H1 (cell line): ENCODE measurements around the gene MMAB. TPM values are rescaled to one million over a fixed set of nuclear protein-coding genes. Genes with fewer than 3 reads are reported as not detected.
A peak's percentile ranks its signal among the peaks of the same experiment; 100 is the strongest.

Experiments used
- CTCF ChIA-PET: fragments of 300-600 bp; sonication (Branson Sonifier 250); formaldehyde crosslinking; loops from one replicate; lab custom pipeline; 2021; ENCODE audit not compliant: partially characterized antibody; lab: Charles Lee
- POLR2A ChIA-PET: fragments of 300-600 bp; sonication (Branson Sonifier 250); formaldehyde crosslinking; loops from one replicate; lab custom pipeline; 2021; ENCODE audit warnings: inconsistent platforms; ENCODE audit not compliant: partially characterized antibody; lab: Charles Lee
- DNase-seq, 2 experiments: peaks; one replicate each; pipeline versions ENCODE4 v3.0.0 to v3.0.0-alpha.2; 2010 to 2022; ENCODE audit warnings: low spot score in 2 of 2, low read depth in 1 of 2, mixed read lengths in 1 of 2
- FAIRE-seq: peaks from 2 replicates; lab custom pipeline; 2011; peaks lifted over from hg19 to GRCh38; lab: Jason Lieb, UNC
- H2AFZ ChIP-seq: 2 replicates; pipeline ENCODE4 v1.8.1; 2012; ENCODE audit warnings: low read length, inconsistent platforms
- H2AK5ac ChIP-seq: 2 replicates; pipeline ENCODE4 v1.6.1; 2013; ENCODE audit warnings: low read depth, low read length
- H2BK120ac ChIP-seq: replicated peaks from 2 replicates; pipeline ENCODE3; 2013; ENCODE audit warnings: low read depth, low read length, inconsistent platforms
- H2BK12ac ChIP-seq: 2 replicates; pipeline ENCODE4 v1.6.1; 2013; ENCODE audit warnings: low read depth, low read length
- H2BK15ac ChIP-seq: 2 replicates; pipeline ENCODE4 v1.6.1; 2013; ENCODE audit warnings: low read length
- H2BK20ac ChIP-seq: 2 replicates; pipeline ENCODE4 v1.6.1; 2013; ENCODE audit warnings: low read length
- H2BK5ac ChIP-seq: 2 replicates; pipeline ENCODE4 v1.6.1; 2013; ENCODE audit warnings: low read depth, low read length
- H3K14ac ChIP-seq: 2 replicates; pipeline ENCODE4 v1.6.1; 2013; ENCODE audit warnings: inconsistent platforms; ENCODE audit not compliant: insufficient read length
- H3K18ac ChIP-seq: 2 replicates; pipeline ENCODE4 v1.6.1; 2013; ENCODE audit warnings: low read length; ENCODE audit errors: extremely low read depth
- H3K23ac ChIP-seq: 2 replicates; pipeline ENCODE4 v1.6.1; 2013; ENCODE audit warnings: inconsistent platforms; ENCODE audit not compliant: insufficient read length
- H3K23me2 ChIP-seq: 2 replicates; pipeline ENCODE4 v1.6.1; 2013; ENCODE audit warnings: low read depth, low read length
- H3K27ac ChIP-seq: 2 replicates; pipeline ENCODE4 v1.6.1; 2011; ENCODE audit warnings: low read depth, low read length, inconsistent platforms
- H3K27me3 ChIP-seq, 4 experiments: replicated peaks in 1 of 4; 1 replicate in 1 of 4; 2 replicates in 3 of 4; pipeline versions ENCODE4 v1.6.1 to v1.8.1; 2011 to 2013; ENCODE audit warnings: low read length in 3 of 4, mild to moderate bottlenecking in 3 of 4, inconsistent platforms in 2 of 4, mixed read lengths in 2 of 4, moderate library complexity in 1 of 4; ENCODE audit not compliant: control insufficient read depth in 3 of 4, insufficient read depth in 3 of 4; ENCODE audit errors: extremely low read depth in 1 of 4
- H3K36me3 ChIP-seq, 4 experiments: 2 replicates each; pipeline versions ENCODE4 v1.6.1 to v1.8.1; 2011 to 2013; ENCODE audit warnings: mild to moderate bottlenecking in 4 of 4, low read length in 3 of 4, moderate library complexity in 2 of 4, control low read depth in 1 of 4, inconsistent platforms in 1 of 4; ENCODE audit not compliant: insufficient read depth in 4 of 4, control insufficient read depth in 2 of 4
- H3K4ac ChIP-seq: replicated peaks from 2 replicates; pipeline ENCODE3; 2013; ENCODE audit warnings: low read length, low read depth, mixed read lengths, inconsistent platforms; ENCODE audit not compliant: insufficient read length
- H3K4me1 ChIP-seq, 4 experiments: replicated peaks in 1 of 4; 1 replicate in 1 of 4; 2 replicates in 3 of 4; pipeline versions ENCODE4 v1.6.1 to v1.8.1; 2011 to 2013; ENCODE audit warnings: low read length in 3 of 4, inconsistent platforms in 2 of 4, mixed read lengths in 1 of 4; ENCODE audit not compliant: insufficient read depth in 4 of 4, control insufficient read depth in 3 of 4
- H3K4me2 ChIP-seq, 2 experiments: 2 replicates each; pipeline versions ENCODE4 v1.6.1 to v1.8.1; 2011 to 2013; ENCODE audit warnings: low read depth in 2 of 2, low read length in 2 of 2, control low read depth in 1 of 2, inconsistent platforms in 1 of 2, mild to moderate bottlenecking in 1 of 2; ENCODE audit not compliant: insufficient read depth in 1 of 2
- H3K4me3 ChIP-seq, 4 experiments: fragments of 200-600, 300-600 bp in 1 of 4; sonication (generic), shearing (Covaris generic), sonication (Bioruptor Twin) in 1 of 4; 2 replicates each; pipeline versions ENCODE4 v1.5.1 to v1.8.1; 2011 to 2016; ENCODE audit warnings: low read length in 4 of 4, low read depth in 3 of 4, control low read depth in 2 of 4, inconsistent platforms in 2 of 4, mild to moderate bottlenecking in 2 of 4, mixed read lengths in 1 of 4, moderate library complexity in 1 of 4; ENCODE audit not compliant: insufficient read depth in 2 of 4; ENCODE audit errors: extremely low read depth in 1 of 4
- H3K56ac ChIP-seq: replicated peaks from 2 replicates; pipeline ENCODE3; 2013; ENCODE audit warnings: low read depth, mild to moderate bottlenecking, mixed read lengths, low read length, inconsistent platforms; ENCODE audit not compliant: insufficient read length
- H3K79me1 ChIP-seq: 2 replicates; pipeline ENCODE4 v1.6.1; 2013; ENCODE audit warnings: low read depth, low read length, control low read depth
- H3K79me2 ChIP-seq, 2 experiments: 2 replicates each; pipeline versions ENCODE4 v1.6.1 to v1.8.1; 2012 to 2013; ENCODE audit warnings: low read length in 2 of 2, mild to moderate bottlenecking in 2 of 2, inconsistent platforms in 1 of 2; ENCODE audit not compliant: insufficient read depth in 2 of 2, control insufficient read depth in 1 of 2
- H3K9ac ChIP-seq, 4 experiments: replicated peaks in 1 of 4; 1 replicate in 1 of 4; 2 replicates in 3 of 4; pipeline versions ENCODE4 v1.6.1 to v1.8.1; 2011 to 2013; ENCODE audit warnings: low read depth in 3 of 4, low read length in 3 of 4, control low read depth in 2 of 4, mild to moderate bottlenecking in 2 of 4, moderate library complexity in 2 of 4, inconsistent platforms in 1 of 4; ENCODE audit errors: extremely low read depth in 1 of 4
- H3K9me3 ChIP-seq, 2 experiments: 2 replicates each; pipeline versions ENCODE4 v1.6.1 to v1.8.1; 2012 to 2013; ENCODE audit warnings: mild to moderate bottlenecking in 2 of 2, moderate library complexity in 2 of 2, control low read depth in 1 of 2, inconsistent platforms in 1 of 2, low read depth in 1 of 2, low read length in 1 of 2, mixed read lengths in 1 of 2; ENCODE audit not compliant: insufficient read depth in 2 of 2
- H4K20me1 ChIP-seq, 2 experiments: replicated peaks in 1 of 2; 2 replicates each; pipeline versions ENCODE3 to v1.8.1; 2011 to 2013; ENCODE audit warnings: inconsistent platforms in 2 of 2, low read length in 2 of 2, mild to moderate bottlenecking in 1 of 2; ENCODE audit not compliant: insufficient read depth in 2 of 2, control insufficient read depth in 1 of 2
- H4K5ac ChIP-seq: 2 replicates; pipeline ENCODE4 v1.6.1; 2013; ENCODE audit warnings: low read length, low read depth, mixed read lengths, inconsistent platforms; ENCODE audit not compliant: insufficient read length
- H4K8ac ChIP-seq: 2 replicates; pipeline ENCODE4 v1.8.0; 2013; ENCODE audit warnings: mild to moderate bottlenecking, moderate library complexity, low read length, inconsistent platforms; ENCODE audit not compliant: insufficient read depth; ENCODE audit errors: extremely low read depth
- H4K91ac ChIP-seq: replicated peaks from 2 replicates; pipeline ENCODE3; 2013; ENCODE audit warnings: low read length, mixed read lengths, inconsistent platforms; ENCODE audit not compliant: insufficient read length
- CBX5 ChIP-seq: fragments of 300-800, 300-1000 bp; sonication (generic); IDR thresholded peaks from 2 replicates; pipeline ENCODE4 v1.7.1; 2016; ENCODE audit warnings: antibody characterized with exemption, low read length, low read depth
- CBX8 ChIP-seq: fragments of 300-800, 300-1000 bp; sonication (generic); IDR thresholded peaks from 2 replicates; pipeline ENCODE4 v1.7.1; 2016; ENCODE audit warnings: low read depth, low read length, borderline replicate concordance
- MAFK ChIP-seq: IDR thresholded peaks from 2 replicates; pipeline ENCODE4 v1.6.1; 2012; ENCODE audit warnings: low read depth, mild to moderate bottlenecking, improper control_type of control experiment, low read length
- SIN3A ChIP-seq, 2 experiments: IDR thresholded peaks in 1 of 2; conservative IDR thresholded peaks in 1 of 2; 2 replicates each; pipeline ENCODE4 v1.6.1; 2011 to 2012; ENCODE audit warnings: low read length in 2 of 2, improper control_type of control experiment in 1 of 2, low read depth in 1 of 2, mild to moderate bottlenecking in 1 of 2
- SP1 ChIP-seq: IDR thresholded peaks from 2 replicates; pipeline ENCODE4 v1.6.1; 2011; ENCODE audit warnings: low read depth, low read length
- SRF ChIP-seq: IDR thresholded peaks from 2 replicates; pipeline ENCODE4 v1.6.1; 2011; ENCODE audit warnings: mild to moderate bottlenecking, low read depth, low read length, moderate library complexity
- YY1 ChIP-seq: IDR thresholded peaks from 2 replicates; pipeline ENCODE4 v1.6.1; 2011; ENCODE audit warnings: low read depth, mild to moderate bottlenecking, low read length
- WGBS, 2 experiments: shearing (Covaris generic) in 1 of 2; methylation state at CpG; one replicate each; pipeline versions ENCODE4 v1.1.6 to v1.1.7; 2013 to 2015; ENCODE audit warnings: low lambda C conversion rate in 2 of 2, mixed read lengths in 2 of 2, inconsistent platforms in 1 of 2, low coverage in 1 of 2, missing lambda C conversion rate in 1 of 2; ENCODE audit not compliant: insufficient replicate concordance in 2 of 2, insufficient coverage in 1 of 2, insufficient read length in 1 of 2; ENCODE audit errors: extremely low coverage in 1 of 2, missing lambda C conversion rate in 1 of 2; 5-methylcytosine and 5-hydroxymethylcytosine counted together
- polyA plus RNA-seq, 7 experiments: library from polyadenylated mRNA; depleted of rRNA in 3 of 7; stranded (reverse) in 5 of 7; unstranded in 2 of 7; fragments of >200 nt in 5 of 7; fragments of 200-250 nt in 2 of 7; gene quantifications; 1 replicate in 5 of 7; 2 replicates in 1 of 7; 4 replicates in 1 of 7; pipeline versions ENCODE4 v1.2.1 to v1.2.3, GENCODE V29; 2011 to 2013; ENCODE audit warnings: missing spikeins in 2 of 7, mixed read lengths in 2 of 7
- total RNA-seq: library from RNA; stranded (reverse); fragmentation: NEBNext Ultra II Directional; extraction: Animal tissue kit (Norgen Biotek cat#: 25700); gene quantifications from 2 replicates; pipeline ENCODE4 v1.2.1, GENCODE V29; 2021

MMAB gene
- total and polyA plus RNA-seq, 2 of the 8 experiments (the other 6 are each of a cell fraction or from before 2014, with no cell fraction given) = 12.9 to 18.5 TPM

GRCh38 chr12:109558374-109559199, 14.7 kb downstream of the MMAB start:
- no peak overlapping the region for H3K4ac ChIP-seq
- H3K56ac ChIP-seq = no peak overlapping the region
- no peak overlapping the region; the same call in none of the 2 replicates for H4K8ac ChIP-seq
- H3K23me2 ChIP-seq = no peaks in the 10 kb centered on the region
- no peaks in the 10 kb centered on the region for H3K9me3 ChIP-seq
- H2BK15ac ChIP-seq = no peak overlapping the region
- H3K18ac ChIP-seq = no peak overlapping the region
- no peak overlapping the region for H3K27ac ChIP-seq
- WGBS, 2 experiments = 85% methylated on average over 24 of the region's 25 CpGs; no CpG with 5 or more reads in 1 of the 2 experiments
- no peaks in the 10 kb centered on the region; a peak in 1 of 7 replicates for H3K27me3 ChIP-seq
- H2BK12ac ChIP-seq = 0 out of 2 replicates have a peak overlapping the region, but pooled peaks have one; percentile 27
- H3K14ac ChIP-seq = no peak overlapping the region
- no peak overlapping the region for H3K4me2 ChIP-seq
- H3K79me2 ChIP-seq = no peaks in the 10 kb centered on the region
- no peak overlapping the region for H2BK20ac ChIP-seq
- no peak overlapping the region for H2AFZ ChIP-seq
- no peak overlapping the region for H4K91ac ChIP-seq
- no peak overlapping the region for H3K4me3 ChIP-seq
- no peak for DNase-seq
- no peak for FAIRE-seq
- H3K23ac ChIP-seq = no peak overlapping the region
- H3K36me3 ChIP-seq = peaks cover 0 to 13% (median 0%) of the 10 kb centered on the region in 4 experiments; a peak in 4 of 8 replicates
- H2AK5ac ChIP-seq = no peak overlapping the region
- peaks cover 0 to 4% (median 0%) of the 10 kb centered on the region in 4 experiments; a peak in 2 of 7 replicates for H3K4me1 ChIP-seq
- no peak overlapping the region for H2BK5ac ChIP-seq
- no peaks in the 10 kb centered on the region for H4K20me1 ChIP-seq
- ChIA-PET CTCF (interaction anchor here (0.8 to 0.9 kb wide), 3 partner anchors 97 to 125 kb away, joined by 3 to 4 read pairs (median 3); no protein-coding TSS in a partner anchor), POLR2A (interaction anchor here (0.7 kb wide), 1 partner anchor 9 kb away, joined by 3 read pairs; no protein-coding TSS in a partner anchor)
- no peak overlapping the region for H3K9ac ChIP-seq
- no peaks in the 10 kb centered on the region for H3K79me1 ChIP-seq
- no peak overlapping the region for H2BK120ac ChIP-seq
- H4K5ac ChIP-seq = no peak overlapping the region
- TF ChIP-seq SRF (no peak), CBX8 (no peak), CBX5 (no peak), SIN3A (conservative IDR thresholded peaks at IDR 0.05 in 1 of 2, IDR thresholded peaks at IDR 0.05 in 1 of 2; ENCODE audit: low read depth in 1 of 2, low read length in 2 of 2) (no peak), YY1 (no peak), SP1 (no peak), MAFK (no peak)
